ENCODE measurements around the gene TOMM34.

DNA sequence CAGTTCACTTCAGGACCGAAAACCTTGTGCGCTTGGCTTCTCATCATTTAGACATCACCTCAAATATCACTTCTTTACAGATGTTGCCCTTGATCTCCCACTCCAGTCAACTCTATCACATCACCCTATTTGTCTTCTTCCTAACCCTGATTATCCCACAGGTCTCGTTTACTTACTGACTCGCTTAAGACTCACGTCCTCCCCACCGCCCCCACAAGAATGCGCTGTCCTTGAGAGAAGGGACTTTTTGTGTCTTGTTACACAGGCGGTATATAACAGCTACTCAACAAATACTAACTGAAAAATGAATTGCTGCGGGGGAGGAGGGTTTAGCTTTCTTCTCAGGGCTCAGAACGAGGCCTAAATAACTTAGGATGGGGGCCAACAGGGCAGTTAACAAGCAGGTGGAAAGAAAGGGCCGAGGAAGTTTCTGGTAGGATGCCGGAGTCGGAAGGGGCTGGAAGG is 527 bp downstream of the TOMM34 start:
- TF ChIP-seq, protein P1, sequence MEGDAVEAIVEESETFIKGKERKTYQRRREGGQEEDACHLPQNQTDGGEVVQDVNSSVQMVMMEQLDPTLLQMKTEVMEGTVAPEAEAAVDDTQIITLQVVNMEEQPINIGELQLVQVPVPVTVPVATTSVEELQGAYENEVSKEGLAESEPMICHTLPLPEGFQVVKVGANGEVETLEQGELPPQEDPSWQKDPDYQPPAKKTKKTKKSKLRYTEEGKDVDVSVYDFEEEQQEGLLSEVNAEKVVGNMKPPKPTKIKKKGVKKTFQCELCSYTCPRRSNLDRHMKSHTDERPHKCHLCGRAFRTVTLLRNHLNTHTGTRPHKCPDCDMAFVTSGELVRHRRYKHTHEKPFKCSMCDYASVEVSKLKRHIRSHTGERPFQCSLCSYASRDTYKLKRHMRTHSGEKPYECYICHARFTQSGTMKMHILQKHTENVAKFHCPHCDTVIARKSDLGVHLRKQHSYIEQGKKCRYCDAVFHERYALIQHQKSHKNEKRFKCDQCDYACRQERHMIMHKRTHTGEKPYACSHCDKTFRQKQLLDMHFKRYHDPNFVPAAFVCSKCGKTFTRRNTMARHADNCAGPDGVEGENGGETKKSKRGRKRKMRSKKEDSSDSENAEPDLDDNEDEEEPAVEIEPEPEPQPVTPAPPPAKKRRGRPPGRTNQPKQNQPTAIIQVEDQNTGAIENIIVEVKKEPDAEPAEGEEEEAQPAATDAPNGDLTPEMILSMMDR (conservative IDR thresholded peaks at IDR 0.05; ENCODE audit: low read length), result peak; percentile 39; the same call in 1 of the 2 replicates
- TF ChIP-seq EZH2phosphoT487 (IDR thresholded peaks at IDR 0.05; ENCODE audit: borderline replicate concordance, low read depth, low read length), result no peak

All from OCI-LY7 (cell line).